ENCODE measurements around the gene DEPDC7.

- TF ChIP-seq CTCF (IDR thresholded peaks at IDR 0.05), result no peak
- no peak for TF ChIP-seq POLR2A (IDR thresholded peaks at IDR 0.05)
- TF ChIP-seq POLR2AphosphoS5 (IDR thresholded peaks at IDR 0.05), result no peak
These were observed at the start of gene DEPDC7 for GRCh38 chr11:33015621-33016551.

Measured in breast epithelium (tissue), 3 donors.